ENCODE measurements around the gene SGCD.

SGCD gene

GRCh38 chr5:156532921-156533320 lies 206.0 kb downstream of the SGCD start:
- no peak for DNase-seq (ENCODE audit: low read depth)
- no peak overlapping the region for H3K4me3 ChIP-seq (ENCODE audit: control insufficient read depth, low read depth, low read length)
- TF ChIP-seq, protein P1, sequence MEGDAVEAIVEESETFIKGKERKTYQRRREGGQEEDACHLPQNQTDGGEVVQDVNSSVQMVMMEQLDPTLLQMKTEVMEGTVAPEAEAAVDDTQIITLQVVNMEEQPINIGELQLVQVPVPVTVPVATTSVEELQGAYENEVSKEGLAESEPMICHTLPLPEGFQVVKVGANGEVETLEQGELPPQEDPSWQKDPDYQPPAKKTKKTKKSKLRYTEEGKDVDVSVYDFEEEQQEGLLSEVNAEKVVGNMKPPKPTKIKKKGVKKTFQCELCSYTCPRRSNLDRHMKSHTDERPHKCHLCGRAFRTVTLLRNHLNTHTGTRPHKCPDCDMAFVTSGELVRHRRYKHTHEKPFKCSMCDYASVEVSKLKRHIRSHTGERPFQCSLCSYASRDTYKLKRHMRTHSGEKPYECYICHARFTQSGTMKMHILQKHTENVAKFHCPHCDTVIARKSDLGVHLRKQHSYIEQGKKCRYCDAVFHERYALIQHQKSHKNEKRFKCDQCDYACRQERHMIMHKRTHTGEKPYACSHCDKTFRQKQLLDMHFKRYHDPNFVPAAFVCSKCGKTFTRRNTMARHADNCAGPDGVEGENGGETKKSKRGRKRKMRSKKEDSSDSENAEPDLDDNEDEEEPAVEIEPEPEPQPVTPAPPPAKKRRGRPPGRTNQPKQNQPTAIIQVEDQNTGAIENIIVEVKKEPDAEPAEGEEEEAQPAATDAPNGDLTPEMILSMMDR (conservative IDR thresholded peaks at IDR 0.05; ENCODE audit: control insufficient read depth, insufficient read depth, low read depth, low read length): no peak

GRCh38 chr5:156534085-156534484 lies 207.1 kb downstream of the SGCD start:
- H3K4me3 ChIP-seq (ENCODE audit: control insufficient read depth, low read depth, low read length): no peak overlapping the region
- TF ChIP-seq, protein P1 (conservative IDR thresholded peaks at IDR 0.05; ENCODE audit: control insufficient read depth, insufficient read depth, low read depth, low read length): no peak
- DNase-seq (ENCODE audit: low read depth): peak; percentile 84

DNA sequence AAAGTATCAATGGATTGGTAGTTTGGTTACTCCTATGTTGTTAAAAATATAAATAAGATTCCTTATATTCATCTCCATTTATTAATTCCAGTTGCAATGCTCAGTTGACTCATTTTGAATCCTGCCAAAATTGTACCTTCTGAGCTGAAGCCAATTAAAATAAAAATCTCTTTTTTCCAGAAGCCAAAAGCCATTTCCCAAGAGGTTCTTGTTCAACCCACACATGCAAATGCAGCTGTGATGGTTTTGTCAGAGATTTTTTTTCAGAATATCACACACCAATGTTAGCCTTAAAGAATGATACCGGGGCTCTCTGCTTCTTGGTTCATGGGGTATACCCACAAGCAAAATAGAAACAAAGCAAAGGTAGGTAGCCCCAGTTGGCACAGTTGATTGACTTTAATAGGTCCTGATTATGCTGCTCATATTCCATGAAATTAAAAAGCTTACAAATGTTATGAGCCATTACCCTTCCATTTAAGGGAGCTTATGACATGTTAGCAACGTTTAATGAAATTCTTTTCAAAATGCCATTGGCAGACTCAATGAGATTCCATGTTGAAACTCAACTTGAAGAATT lies 208.0 kb downstream of the SGCD start:
- peak; percentile 87 for DNase-seq (ENCODE audit: low read depth)
- H3K4me3 ChIP-seq (ENCODE audit: control insufficient read depth, low read depth, low read length): no peak overlapping the region
- TF ChIP-seq, protein P1 (conservative IDR thresholded peaks at IDR 0.05; ENCODE audit: control insufficient read depth, insufficient read depth, low read depth, low read length): no peak

GRCh38 chr5:156540491-156540890 lies 213.5 kb downstream of the SGCD start:
- no peak for DNase-seq (ENCODE audit: low read depth)
- TF ChIP-seq, protein P1 (conservative IDR thresholded peaks at IDR 0.05; ENCODE audit: control insufficient read depth, insufficient read depth, low read depth, low read length): no peak
- H3K4me3 ChIP-seq (ENCODE audit: control insufficient read depth, low read depth, low read length): no peak overlapping the region

- no peak overlapping the region for H3K4me3 ChIP-seq (ENCODE audit: control insufficient read depth, low read depth, low read length)
- TF ChIP-seq, protein P1 (conservative IDR thresholded peaks at IDR 0.05; ENCODE audit: control insufficient read depth, insufficient read depth, low read depth, low read length): no peak
- no peak for DNase-seq (ENCODE audit: low read depth)
These were observed 214.6 kb downstream of the SGCD start for GRCh38 chr5:156541582-156541981.

DNA sequence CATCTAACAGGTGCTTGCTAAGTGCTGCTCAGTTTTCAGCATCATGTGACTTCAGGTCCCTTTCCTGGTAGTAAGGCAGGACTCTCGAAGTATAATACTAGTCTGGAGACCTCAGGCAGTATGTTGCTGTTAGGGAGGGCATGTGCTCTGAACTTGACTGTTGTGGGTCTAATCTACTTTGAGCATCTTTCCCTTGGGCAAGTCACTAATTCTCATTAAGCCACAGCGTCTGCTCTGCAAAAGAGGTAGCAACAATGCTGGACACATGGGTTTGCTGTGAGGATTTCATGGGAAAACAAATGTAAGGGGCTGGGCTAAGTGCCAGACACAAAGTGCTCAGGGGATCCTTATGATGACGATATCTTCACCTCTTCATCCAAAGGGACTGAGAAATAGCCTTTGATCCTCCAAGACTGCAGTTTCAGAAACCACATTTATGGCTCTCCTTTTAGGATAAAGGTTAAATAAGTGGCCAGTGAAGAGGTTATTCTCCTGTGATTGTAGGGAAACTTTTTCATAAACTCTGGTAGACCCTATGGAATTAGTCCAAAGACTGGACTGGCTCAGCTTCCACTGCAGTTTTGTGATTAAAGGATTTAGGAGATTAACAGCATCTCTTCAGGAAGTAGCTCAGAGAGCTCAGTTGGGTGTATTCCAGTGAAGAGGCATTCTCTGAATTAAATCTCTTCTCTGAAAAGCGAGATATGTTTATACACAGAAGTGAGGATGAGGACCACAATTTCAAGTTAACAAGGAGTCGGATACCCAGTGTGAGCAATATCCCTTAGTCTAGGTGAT lies 216.6 kb downstream of the SGCD start:
- TF ChIP-seq, protein P1 (conservative IDR thresholded peaks at IDR 0.05; ENCODE audit: control insufficient read depth, insufficient read depth, low read depth, low read length): no peak

More for the DNA sequence above, 216.6 kb downstream of the SGCD start:
- no peak overlapping the region for H3K4me3 ChIP-seq (ENCODE audit: control insufficient read depth, low read depth, low read length)
- DNase-seq (ENCODE audit: low read depth): peak; percentile 5

Data from fibroblast of mammary gland (primary cell).